Measurements from ENCODE around the gene TMEM131. TPM values are rescaled to one million over a fixed set of nuclear protein-coding genes. Genes with fewer than 3 reads are reported as not detected.
A peak's percentile ranks its signal among the peaks of the same experiment; 100 is the strongest.

Gene TMEM131
- total RNA-seq, 1 donor from 2014 or later = 35.3 TPM

GRCh38 chr2:97812931-97813330, 182.8 kb downstream of the TMEM131 start:
- Histone ChIP-seq H3K27me3 (ENCODE audit: insufficient read depth, low read length) (no peaks in the 10 kb centered on the region), H3K36me3 (ENCODE audit: insufficient read depth, low read length) (peaks cover 16% of the 10 kb centered on the region), H2AFZ (ENCODE audit: low read depth, low read length) (no peak overlapping the region), H3K4me2 (ENCODE audit: low read length) (no peak overlapping the region), H3K4me1 (ENCODE audit: insufficient read depth, low read length) (no peaks in the 10 kb centered on the region), H3K9me3 (ENCODE audit: insufficient read depth, low read depth, low read length) (no peaks in the 10 kb centered on the region), H3K9ac (ENCODE audit: low read length) (no peak overlapping the region), H3K79me2 (ENCODE audit: insufficient read depth, low read length) (no peaks in the 10 kb centered on the region), H3K27ac (ENCODE audit: low read depth, low read length) (no peak overlapping the region), H4K20me1 (ENCODE audit: insufficient read depth, low read length) (no peaks in the 10 kb centered on the region), H3K4me3 (ENCODE audit: insufficient read depth, low read depth, low read length) (no peak overlapping the region)
- Mint-ChIP-seq H3K4me3 (ENCODE audit: unreplicated experiment) (no peak overlapping the region), H3K36me3 (ENCODE audit: low read depth, unreplicated experiment) (peaks cover 5% of the 10 kb centered on the region), H3K27me3 (ENCODE audit: low read depth, unreplicated experiment) (no peaks in the 10 kb centered on the region), H3K4me1 (ENCODE audit: low read depth, unreplicated experiment) (peaks cover 2% of the 10 kb centered on the region), H3K27ac (ENCODE audit: unreplicated experiment) (no peak overlapping the region), H3K9me3 (ENCODE audit: unreplicated experiment) (no peaks in the 10 kb centered on the region)
- TF ChIP-seq CTCF (IDR thresholded peaks at IDR 0.05; ENCODE audit: insufficient read depth, low read depth, low read length) = no peak
- no peak for TF ChIP-seq EZH2 (IDR thresholded peaks at IDR 0.05; ENCODE audit: insufficient read depth, low read length)
- FAIRE-seq = no peak
- no peak for DNase-seq (ENCODE audit: low read depth)

GRCh38 chr2:97808816-97809215, 186.9 kb downstream of the TMEM131 start:
- Histone ChIP-seq H3K9ac (ENCODE audit: low read length) (no peak overlapping the region), H3K27ac (ENCODE audit: low read depth, low read length) (no peak overlapping the region), H3K9me3 (ENCODE audit: insufficient read depth, low read depth, low read length) (no peaks in the 10 kb centered on the region), H3K4me1 (ENCODE audit: insufficient read depth, low read length) (peaks cover 4% of the 10 kb centered on the region), H3K27me3 (ENCODE audit: insufficient read depth, low read length) (no peaks in the 10 kb centered on the region), H3K4me3 (ENCODE audit: insufficient read depth, low read depth, low read length) (no peak overlapping the region), H3K36me3 (ENCODE audit: insufficient read depth, low read length) (peaks cover 22% of the 10 kb centered on the region), H3K4me2 (ENCODE audit: low read length) (no peak overlapping the region), H3K79me2 (ENCODE audit: insufficient read depth, low read length) (no peaks in the 10 kb centered on the region), H2AFZ (ENCODE audit: low read depth, low read length) (no peak overlapping the region), H4K20me1 (ENCODE audit: insufficient read depth, low read length) (no peaks in the 10 kb centered on the region)
- TF ChIP-seq EZH2 (IDR thresholded peaks at IDR 0.05; ENCODE audit: insufficient read depth, low read length) (no peak), CTCF (IDR thresholded peaks at IDR 0.05; ENCODE audit: insufficient read depth, low read depth, low read length) (no peak)
- DNase-seq (ENCODE audit: low read depth) (no peak), FAIRE-seq (no peak)
- Mint-ChIP-seq H3K9me3 (ENCODE audit: unreplicated experiment) (no peaks in the 10 kb centered on the region), H3K36me3 (ENCODE audit: low read depth, unreplicated experiment) (peaks cover 2% of the 10 kb centered on the region), H3K27ac (ENCODE audit: unreplicated experiment) (no peak overlapping the region), H3K27me3 (ENCODE audit: low read depth, unreplicated experiment) (no peaks in the 10 kb centered on the region), H3K4me1 (ENCODE audit: low read depth, unreplicated experiment) (no peaks in the 10 kb centered on the region), H3K4me3 (ENCODE audit: unreplicated experiment) (no peak overlapping the region)

- Histone ChIP-seq H3K36me3 (ENCODE audit: insufficient read depth, low read length) (peaks cover 22% of the 10 kb centered on the region), H3K4me3 (ENCODE audit: insufficient read depth, low read depth, low read length) (no peak overlapping the region), H2AFZ (ENCODE audit: low read depth, low read length) (no peak overlapping the region), H3K27ac (ENCODE audit: low read depth, low read length) (no peak overlapping the region), H3K4me2 (ENCODE audit: low read length) (no peak overlapping the region), H3K9ac (ENCODE audit: low read length) (no peak overlapping the region), H3K27me3 (ENCODE audit: insufficient read depth, low read length) (no peaks in the 10 kb centered on the region), H3K79me2 (ENCODE audit: insufficient read depth, low read length) (no peaks in the 10 kb centered on the region), H3K4me1 (ENCODE audit: insufficient read depth, low read length) (peaks cover 4% of the 10 kb centered on the region), H4K20me1 (ENCODE audit: insufficient read depth, low read length) (no peaks in the 10 kb centered on the region), H3K9me3 (ENCODE audit: insufficient read depth, low read depth, low read length) (no peaks in the 10 kb centered on the region)
- H3K4me3 Mint-ChIP-seq (ENCODE audit: unreplicated experiment) = no peak overlapping the region
- H3K27ac Mint-ChIP-seq (ENCODE audit: unreplicated experiment) = no peak overlapping the region
- no peaks in the 10 kb centered on the region for H3K36me3 Mint-ChIP-seq (ENCODE audit: low read depth, unreplicated experiment)
- DNase-seq (ENCODE audit: low read depth) = peak; percentile 37
- FAIRE-seq = peak; percentile 17
- no peaks in the 10 kb centered on the region for H3K27me3 Mint-ChIP-seq (ENCODE audit: low read depth, unreplicated experiment)
- no peaks in the 10 kb centered on the region for H3K4me1 Mint-ChIP-seq (ENCODE audit: low read depth, unreplicated experiment)
- no peak for TF ChIP-seq EZH2 (IDR thresholded peaks at IDR 0.05; ENCODE audit: insufficient read depth, low read length)
- peak; percentile 81 for TF ChIP-seq CTCF (IDR thresholded peaks at IDR 0.05; ENCODE audit: insufficient read depth, low read depth, low read length)
- no peaks in the 10 kb centered on the region for H3K9me3 Mint-ChIP-seq (ENCODE audit: unreplicated experiment)
These were observed 188.8 kb downstream of the TMEM131 start for GRCh38 chr2:97806738-97807618.

Data from astrocyte (in vitro differentiated cells and primary cell).